BJ (cell line): ENCODE measurements around the gene PASK. TPM values are rescaled to one million over a fixed set of nuclear protein-coding genes. Genes with fewer than 3 reads are reported as not detected.
"Not testable (repeated sequence)": the region's sequence is repeated elsewhere in the genome, so short reads cannot be mapped to it uniquely, and the experiment has no call there.

ENCODE experiments used
- CTCF ChIA-PET: fragments of 350-600 bp; formaldehyde crosslinking; extraction: SDS; loops from one replicate; lab custom pipeline; 2021; ENCODE audit warnings: antibody characterized with exemption, inconsistent platforms; lab: Yijun Ruan, JAX
- POLR2A ChIA-PET: fragments of 300-600 bp; sonication (Branson Sonifier 250); formaldehyde crosslinking; extraction: SDS; loops from one replicate; lab custom pipeline; 2021; ENCODE audit warnings: antibody characterized with exemption; lab: Charles Lee
- DNase-seq: peaks from one replicate; pipeline ENCODE4 v3.0.0-alpha.2; 2011; ENCODE audit warnings: low read depth
- H3K27me3 ChIP-seq: 2 replicates; pipeline ENCODE4 v1.6.0; 2011; ENCODE audit warnings: low read length; ENCODE audit not compliant: control insufficient read depth, insufficient read depth
- H3K36me3 ChIP-seq: 2 replicates; pipeline ENCODE4 v1.5.1; 2011; ENCODE audit warnings: low read length; ENCODE audit not compliant: control insufficient read depth, insufficient read depth
- H3K4me3 ChIP-seq: 2 replicates; pipeline ENCODE4 v1.5.1; 2011; ENCODE audit warnings: low read depth, mild to moderate bottlenecking, control low read depth, low read length
- polyA minus RNA-seq: library from RNA; depleted of rRNA, polyadenylated mRNA; stranded (reverse); fragments of >200 nt; gene quantifications from 2 replicates; pipeline ENCODE4 v1.2.3, GENCODE V29; 2011; rRNA and poly(A)+ RNA removed
- polyA plus RNA-seq: library from polyadenylated mRNA; depleted of rRNA; stranded (reverse); fragments of >200 nt; gene quantifications from 2 replicates; pipeline ENCODE4 v1.2.3, GENCODE V29; 2011; rRNA removed
- TF ChIP-seq, protein P1 (sequence below): IDR thresholded peaks from 2 replicates; pipeline ENCODE4 v1.5.1; 2011; ENCODE audit warnings: low read depth, mild to moderate bottlenecking, control low read depth, inconsistent platforms, low read length, moderate library complexity; ENCODE audit not compliant: insufficient read depth

Gene PASK
- 1.9 and 3.4 TPM in 2 replicates for polyA plus RNA-seq
- 5.2 and 5.5 TPM in 2 replicates for polyA minus RNA-seq

DNA sequence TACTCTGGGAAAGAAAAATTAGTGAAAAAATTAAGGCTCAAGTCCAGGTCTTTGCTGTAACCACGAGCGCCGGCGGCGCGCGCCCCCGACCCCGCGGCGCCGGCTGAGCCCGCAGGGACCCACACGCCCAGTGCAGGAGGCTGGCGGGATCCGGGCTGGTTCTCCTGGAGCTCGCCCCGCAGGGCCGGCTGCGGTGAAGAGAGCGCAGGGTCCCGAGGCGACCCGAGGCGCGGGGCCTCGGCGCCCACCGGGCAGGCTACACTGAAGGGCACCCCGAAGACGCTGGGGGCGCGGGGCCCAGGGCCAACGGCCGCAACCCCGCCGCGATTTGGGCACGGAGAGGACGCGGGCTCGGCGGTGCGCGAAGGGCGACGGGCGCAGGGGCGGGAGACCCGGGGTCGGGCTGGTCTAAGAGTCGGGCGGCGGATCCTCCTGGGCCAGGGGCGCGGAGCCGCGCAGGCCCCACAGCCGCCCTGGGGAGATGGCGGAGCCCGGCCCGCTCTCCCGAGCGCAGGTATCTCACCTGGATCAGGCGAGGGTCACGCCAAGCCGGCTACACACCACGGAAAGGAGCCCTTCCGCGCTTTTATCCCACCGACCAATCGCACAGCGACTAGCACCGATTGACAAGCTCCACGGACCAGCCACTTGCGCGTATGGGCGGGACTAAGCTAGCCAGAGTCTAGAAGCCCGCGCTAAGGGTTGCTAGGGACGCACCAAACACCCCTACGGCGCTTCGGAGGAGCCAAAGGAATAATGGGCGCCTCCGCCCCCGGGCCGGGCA, at the start of gene PASK:
Gene PASK (minus strand): TSS at position 582 of the 784 bp plus-strand sequence. CDS start 6,440 bp downstream, outside the sequence.
- CTCF ChIA-PET, result interaction anchor here (0.7 to 1.4 kb wide), 2 partner anchors 235 to 309 kb away, joined by 3 to 4 read pairs; no protein-coding TSS in a partner anchor

DNA sequence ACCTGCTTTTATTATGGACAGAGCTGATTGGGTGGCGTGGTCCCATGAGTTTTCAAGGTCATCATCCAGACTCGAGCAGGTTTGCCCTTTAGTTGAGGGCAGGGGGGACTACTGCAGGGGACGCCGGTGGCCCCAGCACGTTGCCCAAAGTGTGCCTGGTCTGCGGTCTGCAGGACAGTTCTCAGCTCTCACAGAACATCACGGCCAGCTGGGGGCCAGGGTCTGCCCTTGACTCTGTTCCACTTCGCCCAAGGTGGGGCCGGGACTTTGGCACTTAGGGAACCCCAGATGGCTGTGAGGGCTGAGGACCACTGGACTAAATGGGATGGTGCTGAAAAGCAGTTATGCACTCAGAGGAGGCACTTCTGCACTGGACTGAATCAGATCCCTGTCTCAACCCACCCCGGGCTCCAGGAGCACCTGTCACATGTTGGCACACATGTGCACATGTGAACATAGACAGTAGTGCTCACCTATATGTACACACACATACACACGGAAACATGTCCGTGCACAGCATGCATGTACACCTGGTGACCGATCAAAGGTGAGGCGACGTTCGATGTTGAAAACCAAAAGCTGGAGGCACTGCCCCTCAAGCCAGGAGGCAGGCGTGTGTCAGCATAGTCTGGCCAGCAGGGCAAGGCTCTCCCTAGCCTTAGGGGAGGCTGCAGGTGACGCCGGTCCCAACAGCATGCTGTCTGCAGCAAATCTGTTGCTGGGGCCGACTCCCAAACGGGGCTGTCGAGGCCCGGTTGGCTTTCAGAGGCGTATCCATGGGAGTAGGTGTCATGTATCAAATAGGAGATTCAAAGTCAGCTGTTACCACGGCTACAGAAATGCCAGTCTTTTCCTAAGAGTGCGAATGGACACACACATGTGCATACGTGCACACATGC, 49.4 kb upstream of the PASK start:
- no peak for DNase-seq
- ChIA-PET CTCF (interaction anchor here (1.4 kb wide), 1 partner anchor 347 kb away, joined by 3 read pairs; no protein-coding TSS in a partner anchor), POLR2A (no interaction called here)
- Histone ChIP-seq H3K27me3 (peaks cover 2% of the 10 kb centered on the region; the same call in 1 of the 2 replicates), H3K36me3 (no peaks in the 10 kb centered on the region), H3K4me3 (no peak overlapping the region)
- TF ChIP-seq, protein P1, sequence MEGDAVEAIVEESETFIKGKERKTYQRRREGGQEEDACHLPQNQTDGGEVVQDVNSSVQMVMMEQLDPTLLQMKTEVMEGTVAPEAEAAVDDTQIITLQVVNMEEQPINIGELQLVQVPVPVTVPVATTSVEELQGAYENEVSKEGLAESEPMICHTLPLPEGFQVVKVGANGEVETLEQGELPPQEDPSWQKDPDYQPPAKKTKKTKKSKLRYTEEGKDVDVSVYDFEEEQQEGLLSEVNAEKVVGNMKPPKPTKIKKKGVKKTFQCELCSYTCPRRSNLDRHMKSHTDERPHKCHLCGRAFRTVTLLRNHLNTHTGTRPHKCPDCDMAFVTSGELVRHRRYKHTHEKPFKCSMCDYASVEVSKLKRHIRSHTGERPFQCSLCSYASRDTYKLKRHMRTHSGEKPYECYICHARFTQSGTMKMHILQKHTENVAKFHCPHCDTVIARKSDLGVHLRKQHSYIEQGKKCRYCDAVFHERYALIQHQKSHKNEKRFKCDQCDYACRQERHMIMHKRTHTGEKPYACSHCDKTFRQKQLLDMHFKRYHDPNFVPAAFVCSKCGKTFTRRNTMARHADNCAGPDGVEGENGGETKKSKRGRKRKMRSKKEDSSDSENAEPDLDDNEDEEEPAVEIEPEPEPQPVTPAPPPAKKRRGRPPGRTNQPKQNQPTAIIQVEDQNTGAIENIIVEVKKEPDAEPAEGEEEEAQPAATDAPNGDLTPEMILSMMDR, result no peak

More for the DNA sequence above, at the start of gene PASK:
- POLR2A ChIA-PET, result interaction anchor here (0.7 kb wide), 1 partner anchor 228 kb away, joined by 3 read pairs; no protein-coding TSS in a partner anchor
- peak; percentile 51 for DNase-seq
- TF ChIP-seq, protein P1, result no peak
- Histone ChIP-seq H3K36me3 (no peaks in the 10 kb centered on the region; the same call in 1 of the 2 replicates), H3K27me3 (no peaks in the 10 kb centered on the region), H3K4me3 (peak within 1 kb of the TSS; percentile 66)

DNA sequence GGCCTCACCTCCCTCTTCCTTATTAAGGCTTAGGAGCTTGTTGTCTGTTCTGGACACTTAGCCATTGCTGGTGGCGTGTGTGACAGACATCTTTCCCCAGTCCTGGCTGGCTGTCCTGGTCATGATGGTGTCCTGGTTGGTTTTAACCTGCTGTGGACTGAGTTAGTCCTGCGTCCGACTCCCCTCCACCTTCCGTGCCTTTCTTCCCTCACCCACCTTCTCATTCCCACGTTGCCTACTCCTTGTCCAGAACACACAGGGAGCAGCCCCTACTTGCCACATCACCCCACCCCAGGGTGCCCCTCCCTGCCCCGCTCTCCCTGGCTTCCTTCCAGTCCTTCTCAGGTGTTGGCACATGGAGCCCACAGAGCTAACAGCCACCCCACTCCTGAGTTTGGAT, 48.7 kb upstream of the PASK start:
- TF ChIP-seq, protein P1, result no peak
- CTCF ChIA-PET, result interaction anchor here (1.4 kb wide), 1 partner anchor 347 kb away, joined by 3 read pairs; no protein-coding TSS in a partner anchor
- POLR2A ChIA-PET, result no interaction called here
- Histone ChIP-seq H3K27me3 (peaks cover 2% of the 10 kb centered on the region; the same call in 1 of the 2 replicates), H3K4me3 (no peak overlapping the region), H3K36me3 (no peaks in the 10 kb centered on the region)
- DNase-seq, result no peak

DNA sequence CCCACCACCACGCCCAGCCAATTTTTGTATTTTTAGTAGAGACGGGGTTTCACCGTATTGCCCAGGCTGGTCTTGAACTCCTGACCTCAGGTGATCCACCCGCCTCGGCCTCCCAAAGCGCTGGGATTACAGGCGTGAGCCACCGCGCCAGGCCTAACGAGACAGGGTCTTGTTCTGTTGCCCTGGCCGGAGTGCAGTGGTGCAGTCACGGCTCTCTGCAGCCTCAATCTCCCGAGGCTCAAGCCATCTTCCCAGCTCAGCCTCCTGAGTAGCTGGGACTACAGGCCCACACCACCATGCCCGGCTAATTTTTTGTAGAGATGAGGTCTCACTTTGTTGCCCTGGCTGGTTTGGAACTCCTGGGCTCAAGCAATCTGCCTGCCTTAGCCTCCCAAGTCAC, 48.0 kb upstream of the PASK start:
- H3K36me3 ChIP-seq, DNase-seq, POLR2A ChIA-PET, CTCF ChIA-PET, H3K27me3 ChIP-seq, H3K4me3 ChIP-seq: not testable (repeated sequence)

DNA sequence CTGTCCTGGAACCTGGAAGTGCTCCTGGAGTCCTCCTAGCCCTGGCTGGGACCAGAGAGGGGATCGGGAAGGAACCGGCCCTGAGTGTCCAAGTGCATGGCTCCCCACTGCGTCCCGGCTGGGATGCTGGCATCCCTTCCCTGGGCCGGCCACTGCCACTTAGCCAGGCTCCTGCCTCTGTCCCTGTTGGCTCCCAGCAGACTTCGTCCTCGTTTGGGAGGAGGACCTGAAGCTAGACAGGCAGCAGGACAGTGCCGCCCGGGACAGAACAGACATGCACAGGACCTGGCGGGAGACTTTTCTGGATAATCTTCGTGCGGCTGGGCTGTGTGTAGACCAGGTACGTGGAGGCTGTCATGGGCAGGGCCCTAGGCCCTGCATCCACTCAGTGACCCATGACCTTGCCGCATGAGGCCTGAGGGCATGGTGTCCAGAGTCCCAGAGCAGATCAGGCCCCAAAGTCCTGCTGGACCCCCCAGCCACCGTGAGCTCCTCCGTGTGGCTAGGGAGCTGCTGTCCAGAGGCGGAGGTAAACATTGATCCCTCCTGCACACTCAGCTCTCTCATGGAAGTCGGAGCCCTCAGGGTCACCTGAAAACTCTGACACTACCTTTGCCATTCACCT, 46.3 kb upstream of the PASK start:
- H3K27me3 ChIP-seq, result peaks cover 2% of the 10 kb centered on the region; the same call in 1 of the 2 replicates
- TF ChIP-seq, protein P1, result no peak
- H3K4me3 ChIP-seq, result no peak overlapping the region
- POLR2A ChIA-PET, result no interaction called here
- no peak for DNase-seq
- no peaks in the 10 kb centered on the region for H3K36me3 ChIP-seq
- CTCF ChIA-PET, result interaction anchor here (0.9 kb wide), 1 partner anchor 119 kb away, joined by 3 read pairs; no protein-coding TSS in a partner anchor
